ENCODE results near the gene NDUFA6. TPM values are rescaled to one million over a fixed set of nuclear protein-coding genes. Genes with fewer than 3 reads are reported as not detected.

Gene NDUFA6
- total and polyA plus RNA-seq, 4 donors = 43.7 to 235 (median 56.6) TPM

GRCh38 chr22:42138972-42139371, 48.4 kb upstream of the NDUFA6 start:
- Histone ChIP-seq H3K9ac (ENCODE audit: low read depth in 1 of 2, low read length in 2 of 2) (no peak overlapping the region), H3K4me3 (ENCODE audit: low read depth in 1 of 3, low read length in 3 of 3) (no peak overlapping the region), H3K27me3 (ENCODE audit: control insufficient read depth in 4 of 4, insufficient read depth in 4 of 4, low read length in 3 of 4) (no peaks in the 10 kb centered on the region), H3K27ac (ENCODE audit: low read depth in 1 of 2, low read length in 2 of 2) (no peak overlapping the region), H3K9me3 (ENCODE audit: control insufficient read depth in 4 of 4, low read length in 3 of 4) (no peaks in the 10 kb centered on the region), H3K4me1 (ENCODE audit: control insufficient read depth in 4 of 4, insufficient read depth in 4 of 4, low read length in 3 of 4) (peaks cover 0 to 13% (median 6%) of the 10 kb centered on the region in 4 donors), H3K36me3 (ENCODE audit: control insufficient read depth in 4 of 4, insufficient read depth in 3 of 4, low read depth in 1 of 4, low read length in 3 of 4) (peaks cover 0 to 7% (median 6%) of the 10 kb centered on the region in 4 donors)
- TF ChIP-seq EGR1 (IDR thresholded peaks at IDR 0.05; ENCODE audit: low read depth in 2 of 2) (no peak), RAD21 (IDR thresholded peaks at IDR 0.05) (no peak), SP1 (IDR thresholded peaks at IDR 0.05) (no peak), RXRA (IDR thresholded peaks at IDR 0.05) (no peak), TAF1 (conservative IDR thresholded peaks at IDR 0.05) (no peak), FOXA2 (IDR thresholded peaks at IDR 0.05) (no peak), NR2F2 (IDR thresholded peaks at IDR 0.05) (no peak), HNF4G (IDR thresholded peaks at IDR 0.05) (no peak), REST (IDR thresholded peaks at IDR 0.05) (no peak), JUND (IDR thresholded peaks at IDR 0.05) (no peak), CTCF (IDR thresholded peaks at IDR 0.05; ENCODE audit: low read depth, low read length, missing input control) (no peak), GABPA (IDR thresholded peaks at IDR 0.05 in 1 of 2, conservative IDR thresholded peaks at IDR 0.05 in 1 of 2) (no peak), YY1 (IDR thresholded peaks at IDR 0.05) (no peak), HNF4A (conservative IDR thresholded peaks at IDR 0.05) (no peak), FOXA1 (IDR thresholded peaks at IDR 0.05) (no peak)
- TF ChIP-seq, protein P1, sequence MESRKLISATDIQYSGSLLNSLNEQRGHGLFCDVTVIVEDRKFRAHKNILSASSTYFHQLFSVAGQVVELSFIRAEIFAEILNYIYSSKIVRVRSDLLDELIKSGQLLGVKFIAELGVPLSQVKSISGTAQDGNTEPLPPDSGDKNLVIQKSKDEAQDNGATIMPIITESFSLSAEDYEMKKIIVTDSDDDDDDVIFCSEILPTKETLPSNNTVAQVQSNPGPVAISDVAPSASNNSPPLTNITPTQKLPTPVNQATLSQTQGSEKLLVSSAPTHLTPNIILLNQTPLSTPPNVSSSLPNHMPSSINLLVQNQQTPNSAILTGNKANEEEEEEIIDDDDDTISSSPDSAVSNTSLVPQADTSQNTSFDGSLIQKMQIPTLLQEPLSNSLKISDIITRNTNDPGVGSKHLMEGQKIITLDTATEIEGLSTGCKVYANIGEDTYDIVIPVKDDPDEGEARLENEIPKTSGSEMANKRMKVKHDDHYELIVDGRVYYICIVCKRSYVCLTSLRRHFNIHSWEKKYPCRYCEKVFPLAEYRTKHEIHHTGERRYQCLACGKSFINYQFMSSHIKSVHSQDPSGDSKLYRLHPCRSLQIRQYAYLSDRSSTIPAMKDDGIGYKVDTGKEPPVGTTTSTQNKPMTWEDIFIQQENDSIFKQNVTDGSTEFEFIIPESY (IDR thresholded peaks at IDR 0.05) = no peak
- TF ChIP-seq, protein P2, sequence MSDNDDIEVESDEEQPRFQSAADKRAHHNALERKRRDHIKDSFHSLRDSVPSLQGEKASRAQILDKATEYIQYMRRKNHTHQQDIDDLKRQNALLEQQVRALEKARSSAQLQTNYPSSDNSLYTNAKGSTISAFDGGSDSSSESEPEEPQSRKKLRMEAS (IDR thresholded peaks at IDR 0.05) = no peak
- TF ChIP-seq, protein P3, sequence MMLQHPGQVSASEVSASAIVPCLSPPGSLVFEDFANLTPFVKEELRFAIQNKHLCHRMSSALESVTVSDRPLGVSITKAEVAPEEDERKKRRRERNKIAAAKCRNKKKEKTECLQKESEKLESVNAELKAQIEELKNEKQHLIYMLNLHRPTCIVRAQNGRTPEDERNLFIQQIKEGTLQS (IDR thresholded peaks at IDR 0.05) = no peak
- 98% methylated on average over 2 of the region's 2 CpGs for WGBS
- no peak for DNase-seq (ENCODE audit: low spot score)

Measured in liver (tissue), 9 donors.